GM18511 (cell line): ENCODE measurements around the gene VASH2.
"Not testable (repeated sequence)": the region's sequence is repeated elsewhere in the genome, so short reads cannot be mapped to it uniquely, and the experiment has no call there.

Experiments
- ATAC-seq: cut with Tn5 transposase; IDR thresholded peaks from one replicate; pipeline ENCODE4 v1.9.1; 2021; ENCODE audit warnings: mild to moderate bottlenecking, moderate library complexity; ENCODE audit not compliant: unreplicated experiment

VASH2 gene

GRCh38 chr1:212954514-212954913 lies 4.2 kb downstream of the VASH2 start:
- no peak for ATAC-seq

GRCh38 chr1:212955098-212955497 lies 4.8 kb downstream of the VASH2 start:
- no peak for ATAC-seq

DNA sequence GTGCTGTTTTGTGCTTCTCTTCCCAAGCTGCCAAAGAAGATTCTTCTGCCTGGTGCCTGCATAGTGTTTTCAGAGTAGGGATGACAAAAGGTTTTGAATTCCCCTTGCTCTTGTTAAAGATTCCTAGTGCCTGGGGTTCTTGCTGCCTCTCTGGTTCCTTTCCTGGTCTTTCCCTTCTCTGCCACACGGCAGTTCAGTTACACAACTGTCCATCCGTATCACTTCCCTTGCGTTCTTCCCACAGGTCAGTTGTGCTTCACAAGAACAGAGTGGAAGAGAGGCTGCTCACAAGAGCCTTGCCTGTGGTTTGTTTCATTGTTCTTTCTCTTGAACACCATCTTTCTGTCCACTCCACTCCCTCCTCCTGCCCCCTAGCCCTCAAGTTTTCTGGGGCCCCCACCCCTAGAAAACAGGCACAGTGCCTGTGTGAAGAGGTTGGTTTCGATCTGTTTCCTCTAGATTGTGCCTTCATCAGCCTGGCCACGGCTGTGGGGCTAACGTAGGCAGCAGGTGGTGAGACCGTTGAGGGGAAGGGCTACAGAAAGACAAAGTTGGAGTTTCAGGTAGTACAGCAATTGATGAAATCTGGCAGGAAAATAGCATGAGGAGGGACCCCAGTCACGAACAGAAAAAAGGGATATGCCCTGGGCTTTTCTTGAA lies 5.8 kb downstream of the VASH2 start:
- ATAC-seq, result no peak

GRCh38 chr1:212957546-212957945 lies 7.2 kb downstream of the VASH2 start:
- no peak for ATAC-seq

- ATAC-seq, result peak; percentile 33
Measured at GRCh38 chr1:212958175-212958574, 7.8 kb downstream of the VASH2 start.

GRCh38 chr1:212959266-212960220 lies 9.2 kb downstream of the VASH2 start:
- peak; percentile 66 for ATAC-seq

GRCh38 chr1:212960932-212961331 lies 10.6 kb downstream of the VASH2 start:
- no peak for ATAC-seq

DNA sequence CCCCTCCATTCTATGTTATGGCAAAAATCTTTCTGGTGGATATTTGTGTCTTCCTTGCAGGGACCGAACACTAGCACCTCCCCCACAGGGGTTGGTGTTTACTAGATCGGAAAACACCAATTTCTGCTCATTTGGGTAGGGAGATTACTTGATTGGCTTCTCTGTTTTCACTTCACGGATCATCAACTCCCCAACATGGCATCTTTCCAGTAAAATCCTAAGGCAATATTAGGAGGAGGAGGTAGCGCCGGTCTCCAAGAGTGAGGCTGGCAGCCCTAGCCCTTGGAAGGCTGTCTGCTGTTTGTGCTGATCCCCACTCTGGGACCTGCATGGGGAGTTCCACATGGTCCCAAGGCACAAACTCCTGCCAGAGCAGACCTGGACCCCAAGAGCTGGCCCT lies 12.2 kb downstream of the VASH2 start:
- ATAC-seq, result no peak

- ATAC-seq, result no peak
Measured at GRCh38 chr1:212964102-212964501, 13.8 kb downstream of the VASH2 start.

- not testable (repeated sequence) for ATAC-seq
Measured at GRCh38 chr1:212964993-212965392, 14.7 kb downstream of the VASH2 start.

DNA sequence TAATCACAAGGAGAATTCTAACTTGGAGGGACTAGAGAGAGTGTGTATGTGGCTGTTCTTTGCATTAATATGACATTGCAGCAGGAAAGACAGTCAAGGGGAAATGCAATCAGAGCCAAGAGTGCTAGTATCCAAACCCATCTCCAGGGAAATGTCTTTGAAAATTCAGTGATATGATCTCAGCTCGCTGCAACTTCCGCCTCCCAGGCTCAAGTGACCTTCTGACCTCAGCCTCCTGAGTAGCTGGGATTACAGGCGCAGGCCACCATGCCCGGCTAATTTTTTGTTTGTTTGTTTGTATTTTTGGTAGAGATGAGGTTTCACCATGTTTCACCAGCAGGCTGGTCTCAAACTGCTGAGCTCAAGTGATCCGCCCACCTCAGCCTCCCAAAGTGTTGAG lies 16.3 kb downstream of the VASH2 start:
- ATAC-seq, result no peak

GRCh38 chr1:212967801-212968200 lies 17.5 kb downstream of the VASH2 start:
- ATAC-seq, result peak; percentile 60

DNA sequence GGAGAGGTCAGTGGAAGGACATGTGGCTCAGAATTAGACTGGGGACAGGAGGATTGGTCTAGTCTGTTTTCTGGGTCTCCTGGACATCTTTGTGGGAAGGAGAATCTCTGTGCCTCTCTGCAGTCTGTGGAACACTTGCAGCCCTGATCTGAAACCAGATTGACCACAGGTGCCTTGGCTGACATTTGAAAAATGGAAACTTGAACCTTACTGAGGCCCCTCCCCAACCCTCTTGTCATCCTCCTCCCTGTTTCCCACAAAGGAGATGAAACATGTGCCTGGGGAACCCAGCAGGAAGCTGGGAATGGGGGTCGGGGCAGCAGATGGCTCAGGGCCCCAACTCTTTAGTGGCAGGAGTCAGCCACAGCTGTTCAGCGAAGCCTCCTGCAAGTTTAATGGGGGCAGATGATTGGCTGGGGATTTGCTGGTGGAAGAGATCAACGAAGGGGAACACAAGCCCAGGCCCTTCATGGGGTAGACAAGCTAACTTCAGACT lies 18.1 kb downstream of the VASH2 start:
- peak; percentile 72 for ATAC-seq

GRCh38 chr1:212970085-212970484 lies 19.7 kb downstream of the VASH2 start:
- ATAC-seq, result no peak

GRCh38 chr1:212971312-212971711 lies 21.0 kb downstream of the VASH2 start:
- ATAC-seq, result no peak

GRCh38 chr1:212973426-212973825 lies 23.1 kb downstream of the VASH2 start:
- no peak for ATAC-seq

DNA sequence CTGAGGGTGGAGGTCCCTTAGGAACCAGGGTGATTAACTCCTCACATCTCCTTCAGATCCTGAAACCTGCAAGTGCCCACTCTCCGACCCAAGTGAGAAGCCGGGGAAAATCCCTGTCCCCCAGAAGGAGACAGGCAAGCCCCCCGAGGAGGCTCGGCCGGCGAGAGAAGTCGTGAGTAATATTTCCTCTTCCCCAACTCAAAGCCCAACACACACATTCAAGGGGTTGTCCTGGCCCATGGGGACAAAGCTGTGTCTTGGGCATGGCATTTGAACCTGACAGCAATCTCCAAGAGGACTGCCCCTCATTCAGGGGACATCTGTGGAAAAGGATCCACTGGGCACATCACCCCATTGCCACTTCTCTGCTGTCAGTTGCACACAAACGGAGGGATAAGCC lies 23.6 kb downstream of the VASH2 start:
- no peak for ATAC-seq

GRCh38 chr1:212974711-212975110 lies 24.4 kb downstream of the VASH2 start:
- no peak for ATAC-seq

DNA sequence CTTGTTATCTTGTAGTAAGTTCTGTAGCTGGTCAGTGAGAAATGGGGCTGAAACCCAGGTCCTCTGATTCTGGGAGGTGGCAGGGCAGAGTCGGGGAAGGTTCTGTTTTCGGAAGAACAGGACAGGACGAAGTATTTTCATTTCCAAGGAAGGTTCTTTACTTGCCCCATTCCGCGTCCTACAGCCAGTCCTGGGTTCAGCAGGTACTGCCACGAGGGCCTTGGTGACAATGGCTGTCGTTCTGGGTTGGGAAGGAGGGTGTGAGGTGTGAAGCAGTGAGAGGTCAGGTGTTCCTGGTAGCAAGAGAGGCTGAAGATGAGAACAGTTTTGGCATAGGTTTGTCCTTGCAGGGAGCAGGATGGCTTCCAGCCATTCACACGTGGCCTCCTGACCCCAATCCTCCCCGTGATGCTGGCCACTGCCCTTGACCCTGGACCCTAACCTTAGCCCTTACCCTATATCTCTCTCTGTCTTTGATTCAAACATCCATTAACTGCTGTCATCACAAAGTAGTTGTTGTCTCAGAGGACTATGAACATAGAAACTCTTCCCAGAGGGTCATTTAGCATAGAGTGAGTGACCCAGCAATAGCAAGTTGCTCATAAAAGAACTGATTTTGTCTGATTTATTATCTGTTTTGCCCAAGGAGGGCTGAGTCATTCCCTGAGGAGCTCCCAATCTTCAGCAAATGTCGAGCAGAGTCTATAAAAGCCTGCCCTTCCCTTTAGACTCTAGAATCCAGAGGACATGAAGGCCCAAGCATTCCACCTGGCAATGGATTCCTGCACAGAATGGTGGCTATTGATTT lies 25.0 kb downstream of the VASH2 start:
- ATAC-seq, result no peak

DNA sequence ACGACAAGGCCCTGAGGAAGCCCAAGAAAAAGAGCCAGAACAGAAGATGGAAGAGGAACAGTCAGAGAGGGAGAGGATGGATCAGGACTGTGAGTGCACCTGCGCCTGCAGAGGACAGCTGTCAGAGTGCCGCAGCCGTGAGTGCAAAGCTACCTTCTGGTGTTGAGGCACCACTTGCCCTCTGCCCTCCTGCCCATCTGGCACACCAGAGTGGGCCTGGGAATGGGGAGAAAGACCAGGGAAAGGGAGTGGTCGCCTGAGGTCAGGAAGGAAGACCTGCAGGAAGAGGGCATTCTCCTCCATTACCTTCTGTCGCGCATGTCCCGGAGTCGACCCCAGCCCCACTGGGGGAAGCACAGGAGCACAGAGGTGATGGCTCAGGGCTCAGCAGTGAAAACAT lies 26.2 kb downstream of the VASH2 start:
- ATAC-seq, result no peak
